ENCODE measurements around the gene SLC6A9.

The SLC6A9 gene

GRCh38 chr1:43991200-43991475 lies 40.1 kb downstream of the SLC6A9 start:
- Mint-ChIP-seq H3K9me3 (no peaks in the 10 kb centered on the region), H3K4me1 (peaks cover 8% of the 10 kb centered on the region), H3K36me3 (no peaks in the 10 kb centered on the region), H3K27me3 (no peaks in the 10 kb centered on the region), H3K27ac (no peak overlapping the region), H3K4me3 (peak overlapping the region; percentile 88)

DNA sequence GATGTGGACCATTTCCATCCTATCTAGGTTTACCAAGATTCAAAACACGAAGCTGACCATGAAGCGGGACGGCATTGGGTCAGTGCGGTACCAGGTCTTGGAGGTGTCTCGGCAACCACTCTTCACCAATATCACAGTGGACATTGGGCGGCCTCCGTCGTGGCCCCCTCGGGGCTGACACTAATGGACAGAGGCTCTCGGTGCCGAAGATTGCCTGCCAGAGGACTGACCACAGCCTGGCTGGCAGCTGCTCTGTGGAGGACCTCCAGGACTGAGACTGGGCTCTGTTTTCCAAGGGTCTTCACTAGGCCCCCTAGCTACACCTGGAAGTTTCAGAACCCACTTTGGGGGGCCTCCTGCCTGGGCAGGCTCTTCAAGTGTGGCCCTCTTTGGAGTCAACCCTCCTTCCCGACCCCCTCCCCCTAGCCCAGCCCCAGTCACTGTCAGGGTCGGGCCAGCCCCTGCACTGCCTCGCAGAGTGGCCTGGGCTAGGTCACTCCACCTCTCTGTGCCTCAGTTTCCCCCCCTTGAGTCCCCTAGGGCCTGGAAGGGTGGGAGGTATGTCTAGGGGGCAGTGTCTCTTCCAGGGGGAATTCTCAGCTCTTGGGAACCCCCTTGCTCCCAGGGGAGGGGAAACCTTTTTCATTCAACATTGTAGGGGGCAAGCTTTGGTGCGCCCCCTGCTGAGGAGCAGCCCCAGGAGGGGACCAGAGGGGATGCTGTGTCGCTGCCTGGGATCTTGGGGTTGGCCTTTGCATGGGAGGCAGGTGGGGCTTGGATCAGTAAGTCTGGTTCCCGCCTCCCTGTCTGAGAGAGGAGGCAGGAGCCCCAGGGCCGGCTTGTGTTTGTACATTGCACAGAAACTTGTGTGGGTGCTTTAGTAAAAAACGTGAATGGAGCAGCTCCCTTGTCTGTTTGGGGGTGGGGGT lies 40.7 kb downstream of the SLC6A9 start:
- H3K9me3 Mint-ChIP-seq, result no peaks in the 10 kb centered on the region
- H3K4me1 Mint-ChIP-seq, result peaks cover 8% of the 10 kb centered on the region
- peak overlapping the region; percentile 88 for H3K4me3 Mint-ChIP-seq
- no peaks in the 10 kb centered on the region for H3K36me3 Mint-ChIP-seq
- H3K27ac Mint-ChIP-seq, result no peak overlapping the region
- no peaks in the 10 kb centered on the region for H3K27me3 Mint-ChIP-seq

- Mint-ChIP-seq H3K36me3 (no peaks in the 10 kb centered on the region), H3K4me3 (no peak overlapping the region), H3K4me1 (peaks cover 2% of the 10 kb centered on the region), H3K9me3 (no peaks in the 10 kb centered on the region), H3K27ac (no peak overlapping the region), H3K27me3 (no peaks in the 10 kb centered on the region)
Measured at GRCh38 chr1:43987159-43987902, 43.9 kb downstream of the SLC6A9 start.

- H3K27me3 Mint-ChIP-seq, result no peaks in the 10 kb centered on the region
- no peaks in the 10 kb centered on the region for H3K36me3 Mint-ChIP-seq
- no peak overlapping the region for H3K27ac Mint-ChIP-seq
- H3K9me3 Mint-ChIP-seq, result no peaks in the 10 kb centered on the region
- no peaks in the 10 kb centered on the region for H3K4me1 Mint-ChIP-seq
- no peak overlapping the region for H3K4me3 Mint-ChIP-seq
Measured at GRCh38 chr1:43986712-43987111, 44.5 kb downstream of the SLC6A9 start.

DNA sequence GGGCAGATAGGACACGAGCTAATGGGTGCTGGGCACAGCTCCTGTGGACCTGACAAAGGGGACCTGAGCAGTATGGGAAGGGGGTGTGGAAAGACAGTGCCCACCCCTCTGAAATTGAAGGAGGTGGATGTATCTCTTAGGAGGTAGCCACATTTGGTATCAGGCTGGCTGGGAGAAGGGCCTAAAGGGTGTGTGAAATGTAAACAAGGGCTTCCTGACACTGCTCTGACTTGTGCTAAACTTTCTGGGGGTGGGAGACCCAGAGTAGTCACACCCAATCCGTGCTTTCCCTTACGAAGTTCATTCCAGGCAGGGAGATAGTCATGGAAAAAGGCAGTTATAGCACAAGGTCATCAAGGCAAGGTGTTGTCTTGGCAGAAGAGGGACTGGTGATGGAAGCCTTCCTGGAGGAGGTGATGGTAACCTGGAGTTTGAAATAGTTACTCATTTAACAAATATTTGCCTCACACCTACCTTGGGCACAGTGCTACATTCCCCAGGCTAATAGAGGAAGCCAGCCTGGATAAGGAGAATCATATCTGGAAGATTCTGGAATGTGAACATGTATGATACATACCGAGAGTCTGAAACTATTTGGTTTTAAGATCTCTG lies 45.2 kb downstream of the SLC6A9 start:
- H3K4me1 Mint-ChIP-seq, result no peaks in the 10 kb centered on the region
- H3K27me3 Mint-ChIP-seq, result no peaks in the 10 kb centered on the region
- H3K27ac Mint-ChIP-seq, result no peak overlapping the region
- H3K4me3 Mint-ChIP-seq, result no peak overlapping the region
- no peaks in the 10 kb centered on the region for H3K36me3 Mint-ChIP-seq
- H3K9me3 Mint-ChIP-seq, result no peaks in the 10 kb centered on the region

GRCh38 chr1:43984855-43985254 lies 46.4 kb downstream of the SLC6A9 start:
- no peak overlapping the region for H3K4me3 Mint-ChIP-seq
- H3K9me3 Mint-ChIP-seq, result no peaks in the 10 kb centered on the region
- no peaks in the 10 kb centered on the region for H3K36me3 Mint-ChIP-seq
- H3K27ac Mint-ChIP-seq, result no peak overlapping the region
- peaks cover 1% of the 10 kb centered on the region for H3K27me3 Mint-ChIP-seq
- peaks cover 2% of the 10 kb centered on the region for H3K4me1 Mint-ChIP-seq

- no peak overlapping the region for H3K4me3 Mint-ChIP-seq
- H3K4me1 Mint-ChIP-seq, result peaks cover 7% of the 10 kb centered on the region
- H3K36me3 Mint-ChIP-seq, result peaks cover 2% of the 10 kb centered on the region
- H3K27ac Mint-ChIP-seq, result no peak overlapping the region
- no peaks in the 10 kb centered on the region for H3K9me3 Mint-ChIP-seq
- peaks cover 2% of the 10 kb centered on the region for H3K27me3 Mint-ChIP-seq
Measured at GRCh38 chr1:43983253-43983899, 47.9 kb downstream of the SLC6A9 start.

- H3K36me3 Mint-ChIP-seq, result peaks cover 6% of the 10 kb centered on the region
- H3K4me1 Mint-ChIP-seq, result peaks cover 13% of the 10 kb centered on the region
- peaks cover 2% of the 10 kb centered on the region for H3K27me3 Mint-ChIP-seq
- H3K4me3 Mint-ChIP-seq, result no peak overlapping the region
- H3K9me3 Mint-ChIP-seq, result no peaks in the 10 kb centered on the region
- H3K27ac Mint-ChIP-seq, result no peak overlapping the region
Measured at GRCh38 chr1:43982808-43983207, 48.5 kb downstream of the SLC6A9 start.

DNA sequence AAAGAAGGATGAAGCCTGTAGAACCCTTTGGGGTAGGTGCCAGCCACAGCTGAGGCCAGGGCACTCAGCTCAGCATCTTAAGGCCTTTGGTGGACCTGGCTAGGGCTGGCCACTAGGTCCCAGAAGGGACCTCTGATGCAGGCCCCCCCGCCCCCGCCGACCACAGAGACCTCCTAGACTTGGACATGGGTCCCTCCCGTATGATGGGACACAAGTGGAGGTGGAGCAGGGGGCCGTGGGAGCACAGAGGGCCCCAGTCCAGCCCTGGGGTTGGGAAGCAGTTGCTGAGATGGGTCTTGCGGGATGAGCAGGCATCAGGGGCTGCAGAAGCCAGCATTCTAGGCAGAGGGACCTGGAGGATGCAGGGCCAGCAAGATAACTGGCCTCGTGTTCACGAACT lies 49.0 kb downstream of the SLC6A9 start:
- H3K9me3 Mint-ChIP-seq, result no peaks in the 10 kb centered on the region
- no peak overlapping the region for H3K27ac Mint-ChIP-seq
- peaks cover 10% of the 10 kb centered on the region for H3K36me3 Mint-ChIP-seq
- no peak overlapping the region for H3K4me3 Mint-ChIP-seq
- peaks cover 19% of the 10 kb centered on the region for H3K4me1 Mint-ChIP-seq
- H3K27me3 Mint-ChIP-seq, result peaks cover 2% of the 10 kb centered on the region

- Mint-ChIP-seq H3K9me3 (no peaks in the 10 kb centered on the region), H3K27ac (no peak overlapping the region), H3K27me3 (peaks cover 2% of the 10 kb centered on the region), H3K36me3 (peaks cover 16% of the 10 kb centered on the region), H3K4me3 (no peak overlapping the region), H3K4me1 (peaks cover 25% of the 10 kb centered on the region)
Measured at GRCh38 chr1:43981636-43982035, 49.6 kb downstream of the SLC6A9 start.

- H3K4me3 Mint-ChIP-seq, result no peak overlapping the region
- no peak overlapping the region for H3K27ac Mint-ChIP-seq
- H3K9me3 Mint-ChIP-seq, result no peaks in the 10 kb centered on the region
- peaks cover 2% of the 10 kb centered on the region for H3K27me3 Mint-ChIP-seq
- H3K36me3 Mint-ChIP-seq, result peaks cover 17% of the 10 kb centered on the region
- peaks cover 30% of the 10 kb centered on the region for H3K4me1 Mint-ChIP-seq
Measured at GRCh38 chr1:43981135-43981491, 50.1 kb downstream of the SLC6A9 start.

- H3K4me1 Mint-ChIP-seq, result peaks cover 35% of the 10 kb centered on the region
- H3K27me3 Mint-ChIP-seq, result peaks cover 2% of the 10 kb centered on the region
- peak overlapping the region; percentile 88 for H3K4me3 Mint-ChIP-seq
- no peak overlapping the region for H3K27ac Mint-ChIP-seq
- no peaks in the 10 kb centered on the region for H3K9me3 Mint-ChIP-seq
- peaks cover 17% of the 10 kb centered on the region for H3K36me3 Mint-ChIP-seq
Measured at GRCh38 chr1:43980255-43981134, 50.8 kb downstream of the SLC6A9 start.

- H3K27me3 Mint-ChIP-seq, result peaks cover 2% of the 10 kb centered on the region
- H3K36me3 Mint-ChIP-seq, result peaks cover 17% of the 10 kb centered on the region
- H3K27ac Mint-ChIP-seq, result peak overlapping the region; percentile 81
- H3K9me3 Mint-ChIP-seq, result no peaks in the 10 kb centered on the region
- H3K4me3 Mint-ChIP-seq, result peak overlapping the region; percentile 88
- H3K4me1 Mint-ChIP-seq, result peaks cover 35% of the 10 kb centered on the region
Measured at GRCh38 chr1:43979528-43980254, 51.6 kb downstream of the SLC6A9 start.

DNA sequence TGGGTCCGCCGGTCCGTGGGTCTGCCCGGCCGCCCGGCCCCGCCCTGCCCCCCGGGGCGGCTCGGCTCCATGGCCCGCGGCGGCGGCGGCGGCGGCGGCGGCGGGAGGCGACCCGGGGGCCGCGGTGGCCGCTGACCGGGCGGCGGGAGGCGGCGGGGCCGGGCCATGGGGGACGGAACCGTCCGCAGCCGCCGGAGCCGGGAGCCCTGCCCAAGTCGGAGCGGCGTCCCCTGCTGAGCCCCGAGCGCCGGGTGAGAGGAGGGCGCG lies 52.1 kb downstream of the SLC6A9 start:
- Mint-ChIP-seq H3K36me3 (peaks cover 17% of the 10 kb centered on the region), H3K4me3 (no peak overlapping the region), H3K27ac (no peak overlapping the region), H3K4me1 (peaks cover 36% of the 10 kb centered on the region), H3K27me3 (peaks cover 2% of the 10 kb centered on the region), H3K9me3 (no peaks in the 10 kb centered on the region)
